HL-60 (cell line): ENCODE data around the gene PSMA8.

ENCODE experiments used
- GABPA ChIP-seq: IDR thresholded peaks from 2 replicates; pipeline ENCODE4 v1.6.1; 2012; ENCODE audit warnings: low read depth
- POLR2AphosphoS5 ChIP-seq: IDR thresholded peaks from 2 replicates; pipeline ENCODE4 v1.6.1; 2012; ENCODE audit warnings: low read depth
- TF ChIP-seq, protein P1 (sequence below): IDR thresholded peaks from one replicate; pipeline ENCODE4 v1.5.1; 2011; ENCODE audit warnings: low read length, control low read depth, inconsistent platforms; ENCODE audit not compliant: insufficient read depth
- TF ChIP-seq, protein P2 (sequence below): IDR thresholded peaks from 2 replicates; pipeline ENCODE4 v1.6.1; 2012; ENCODE audit warnings: low read depth; ENCODE audit not compliant: insufficient replicate concordance

DNA sequence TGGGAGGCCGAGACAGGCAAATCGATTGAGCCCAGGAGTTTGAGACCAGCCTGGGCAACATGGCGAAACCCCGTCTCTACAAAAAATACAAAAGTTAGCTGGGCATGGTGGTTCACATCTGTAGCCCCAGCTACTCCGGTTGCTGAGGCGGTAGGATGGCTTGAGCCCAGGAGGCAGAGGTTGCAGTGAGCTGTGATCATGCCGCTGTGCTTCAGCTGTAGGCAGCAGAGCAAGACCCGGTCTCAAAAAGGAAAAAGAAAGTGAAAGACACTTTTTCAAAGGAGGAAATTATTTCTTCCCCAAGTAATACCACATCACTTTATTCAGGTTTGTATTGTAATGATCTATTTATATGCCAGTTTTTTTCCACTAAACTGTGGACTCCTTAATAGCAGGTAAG lies 56.8 kb downstream of the PSMA8 start:
- TF ChIP-seq, protein P1, sequence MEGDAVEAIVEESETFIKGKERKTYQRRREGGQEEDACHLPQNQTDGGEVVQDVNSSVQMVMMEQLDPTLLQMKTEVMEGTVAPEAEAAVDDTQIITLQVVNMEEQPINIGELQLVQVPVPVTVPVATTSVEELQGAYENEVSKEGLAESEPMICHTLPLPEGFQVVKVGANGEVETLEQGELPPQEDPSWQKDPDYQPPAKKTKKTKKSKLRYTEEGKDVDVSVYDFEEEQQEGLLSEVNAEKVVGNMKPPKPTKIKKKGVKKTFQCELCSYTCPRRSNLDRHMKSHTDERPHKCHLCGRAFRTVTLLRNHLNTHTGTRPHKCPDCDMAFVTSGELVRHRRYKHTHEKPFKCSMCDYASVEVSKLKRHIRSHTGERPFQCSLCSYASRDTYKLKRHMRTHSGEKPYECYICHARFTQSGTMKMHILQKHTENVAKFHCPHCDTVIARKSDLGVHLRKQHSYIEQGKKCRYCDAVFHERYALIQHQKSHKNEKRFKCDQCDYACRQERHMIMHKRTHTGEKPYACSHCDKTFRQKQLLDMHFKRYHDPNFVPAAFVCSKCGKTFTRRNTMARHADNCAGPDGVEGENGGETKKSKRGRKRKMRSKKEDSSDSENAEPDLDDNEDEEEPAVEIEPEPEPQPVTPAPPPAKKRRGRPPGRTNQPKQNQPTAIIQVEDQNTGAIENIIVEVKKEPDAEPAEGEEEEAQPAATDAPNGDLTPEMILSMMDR = no peak
- TF ChIP-seq, protein P2, sequence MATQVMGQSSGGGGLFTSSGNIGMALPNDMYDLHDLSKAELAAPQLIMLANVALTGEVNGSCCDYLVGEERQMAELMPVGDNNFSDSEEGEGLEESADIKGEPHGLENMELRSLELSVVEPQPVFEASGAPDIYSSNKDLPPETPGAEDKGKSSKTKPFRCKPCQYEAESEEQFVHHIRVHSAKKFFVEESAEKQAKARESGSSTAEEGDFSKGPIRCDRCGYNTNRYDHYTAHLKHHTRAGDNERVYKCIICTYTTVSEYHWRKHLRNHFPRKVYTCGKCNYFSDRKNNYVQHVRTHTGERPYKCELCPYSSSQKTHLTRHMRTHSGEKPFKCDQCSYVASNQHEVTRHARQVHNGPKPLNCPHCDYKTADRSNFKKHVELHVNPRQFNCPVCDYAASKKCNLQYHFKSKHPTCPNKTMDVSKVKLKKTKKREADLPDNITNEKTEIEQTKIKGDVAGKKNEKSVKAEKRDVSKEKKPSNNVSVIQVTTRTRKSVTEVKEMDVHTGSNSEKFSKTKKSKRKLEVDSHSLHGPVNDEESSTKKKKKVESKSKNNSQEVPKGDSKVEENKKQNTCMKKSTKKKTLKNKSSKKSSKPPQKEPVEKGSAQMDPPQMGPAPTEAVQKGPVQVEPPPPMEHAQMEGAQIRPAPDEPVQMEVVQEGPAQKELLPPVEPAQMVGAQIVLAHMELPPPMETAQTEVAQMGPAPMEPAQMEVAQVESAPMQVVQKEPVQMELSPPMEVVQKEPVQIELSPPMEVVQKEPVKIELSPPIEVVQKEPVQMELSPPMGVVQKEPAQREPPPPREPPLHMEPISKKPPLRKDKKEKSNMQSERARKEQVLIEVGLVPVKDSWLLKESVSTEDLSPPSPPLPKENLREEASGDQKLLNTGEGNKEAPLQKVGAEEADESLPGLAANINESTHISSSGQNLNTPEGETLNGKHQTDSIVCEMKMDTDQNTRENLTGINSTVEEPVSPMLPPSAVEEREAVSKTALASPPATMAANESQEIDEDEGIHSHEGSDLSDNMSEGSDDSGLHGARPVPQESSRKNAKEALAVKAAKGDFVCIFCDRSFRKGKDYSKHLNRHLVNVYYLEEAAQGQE = no peak
- TF ChIP-seq POLR2AphosphoS5 = no peak
- TF ChIP-seq GABPA = no peak
